Embryonic facial prominence (tissue), 1 donor: Measurements from ENCODE around the gene PLPP4.

ENCODE experiments used
- DNase-seq: peaks from one replicate; pipeline ENCODE4 v3.0.0-alpha.2; 2016; ENCODE audit errors: extremely low spot score

The PLPP4 gene

DNA sequence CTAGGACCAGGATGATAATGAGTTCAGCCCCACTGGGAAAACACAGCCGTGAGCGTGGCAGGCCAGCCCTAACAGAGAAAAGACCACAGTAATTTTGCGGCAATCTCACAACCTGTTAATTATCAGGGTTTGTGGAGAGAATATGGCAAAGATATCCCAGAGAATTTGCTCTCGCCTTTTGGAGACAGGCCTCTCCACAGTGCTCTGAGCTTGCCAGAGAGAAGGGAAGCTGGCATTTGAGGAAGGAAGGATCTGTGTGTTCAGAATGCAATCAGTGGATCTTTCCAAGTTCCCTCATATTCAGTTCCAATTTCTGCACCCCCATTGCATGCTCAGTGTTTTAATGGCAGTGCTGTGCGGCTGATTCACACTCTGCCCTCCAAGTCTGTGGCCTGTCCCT, 60.2 kb downstream of the PLPP4 start:
- DNase-seq: no peak

DNA sequence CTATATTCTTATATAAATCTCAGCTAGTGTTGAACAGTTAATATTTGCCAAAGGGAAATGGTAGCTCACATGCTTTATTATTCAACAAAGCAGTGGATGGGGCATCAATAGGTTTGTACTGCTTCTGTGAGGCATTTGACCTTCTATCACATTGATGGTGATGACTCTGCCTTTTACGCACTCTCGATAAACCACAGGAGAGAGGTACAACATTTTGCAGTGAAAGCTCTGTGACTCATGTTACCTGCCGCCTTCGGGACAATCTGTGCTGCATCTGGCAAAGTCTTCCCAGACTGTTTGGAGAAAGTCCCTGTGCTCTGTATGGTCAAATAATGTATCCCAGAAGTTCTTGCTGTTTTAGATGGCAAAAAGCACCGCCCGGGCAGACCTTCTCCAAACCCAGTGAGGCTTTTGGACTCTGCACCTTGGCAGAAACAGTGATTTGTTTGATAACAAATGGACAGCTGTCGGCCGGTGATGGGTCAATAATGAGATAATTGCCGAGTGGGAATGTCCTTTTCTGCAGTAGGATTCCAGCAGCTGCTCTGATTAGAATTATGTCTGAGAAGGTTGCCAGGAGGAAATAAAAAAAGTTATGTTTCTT, 61.0 kb downstream of the PLPP4 start:
- no peak for DNase-seq

DNA sequence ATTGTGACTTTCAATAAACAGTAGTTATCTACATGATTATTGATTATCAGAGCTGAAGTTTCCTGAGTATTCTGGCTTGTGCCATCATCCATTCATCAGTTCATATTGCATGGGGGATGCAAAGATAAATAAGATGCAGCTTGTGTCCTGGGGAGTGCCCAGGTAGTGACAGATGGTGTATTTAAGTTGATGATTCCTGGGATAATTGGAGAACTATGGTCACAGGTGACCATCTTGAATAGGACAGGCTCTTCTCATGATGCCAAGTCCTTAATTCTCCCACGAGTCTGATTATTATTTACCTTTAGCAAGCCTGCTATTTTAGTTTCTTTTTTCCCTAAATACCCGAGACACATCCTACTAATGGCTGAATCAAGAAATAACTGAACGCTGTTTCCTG, 64.9 kb downstream of the PLPP4 start:
- no peak for DNase-seq

DNA sequence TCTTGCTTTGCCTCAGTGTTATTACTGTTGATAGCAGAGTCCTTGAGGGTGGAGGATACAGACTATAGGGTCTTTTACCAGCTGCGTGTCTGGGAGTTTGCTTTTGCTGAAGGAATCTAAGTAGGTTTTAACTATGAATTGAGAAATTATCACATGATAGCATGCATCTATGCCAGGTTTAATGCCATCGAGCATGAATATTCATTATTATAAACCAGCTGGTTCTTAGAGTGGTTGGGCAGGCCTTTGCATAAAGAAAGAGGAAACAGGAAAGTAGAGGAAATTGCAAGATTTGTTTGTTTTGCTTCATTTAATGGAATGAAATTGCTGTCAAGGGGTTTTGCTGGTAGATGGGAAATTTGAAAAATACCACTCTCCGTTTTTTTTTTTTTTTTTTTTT, 70.7 kb downstream of the PLPP4 start:
- no peak for DNase-seq

DNA sequence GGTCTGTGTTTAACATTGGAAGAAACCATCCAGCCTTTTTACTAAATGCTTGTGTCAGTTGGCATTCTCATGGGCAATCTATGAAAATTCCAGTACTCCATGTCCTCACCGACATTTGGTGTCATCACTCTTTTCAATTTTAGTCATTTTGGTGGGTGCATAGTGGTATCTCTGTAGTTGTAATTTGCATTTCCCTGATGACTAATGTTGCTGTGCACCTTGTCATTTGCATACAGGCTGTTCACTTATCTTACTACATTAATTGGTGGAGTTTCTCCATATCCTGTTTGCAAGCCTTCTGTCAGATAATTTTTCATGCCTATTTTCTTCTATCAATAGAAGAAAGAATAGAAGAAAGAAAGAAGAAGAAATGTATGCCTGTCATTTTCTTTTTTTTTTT, 73.7 kb downstream of the PLPP4 start:
- no peak for DNase-seq

DNA sequence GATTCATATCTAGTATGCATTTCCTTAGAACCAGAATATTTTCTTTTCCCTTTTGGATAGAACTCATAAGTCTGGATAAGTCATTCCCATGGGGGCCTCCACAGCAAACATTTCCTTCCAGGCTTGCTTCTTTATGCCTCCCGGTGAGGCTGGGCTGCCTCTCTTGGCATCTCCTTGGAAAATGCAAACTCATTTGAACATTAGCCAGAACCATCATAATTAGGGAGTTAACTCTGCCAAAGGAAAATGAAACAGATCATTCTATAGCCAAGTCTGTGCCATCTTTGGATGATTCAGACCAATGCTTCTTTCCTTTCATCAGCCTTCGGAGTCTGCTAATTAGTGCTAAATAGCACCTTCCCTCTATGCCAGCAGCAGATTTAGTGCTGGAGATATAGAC, 81.1 kb downstream of the PLPP4 start:
- no peak for DNase-seq

DNA sequence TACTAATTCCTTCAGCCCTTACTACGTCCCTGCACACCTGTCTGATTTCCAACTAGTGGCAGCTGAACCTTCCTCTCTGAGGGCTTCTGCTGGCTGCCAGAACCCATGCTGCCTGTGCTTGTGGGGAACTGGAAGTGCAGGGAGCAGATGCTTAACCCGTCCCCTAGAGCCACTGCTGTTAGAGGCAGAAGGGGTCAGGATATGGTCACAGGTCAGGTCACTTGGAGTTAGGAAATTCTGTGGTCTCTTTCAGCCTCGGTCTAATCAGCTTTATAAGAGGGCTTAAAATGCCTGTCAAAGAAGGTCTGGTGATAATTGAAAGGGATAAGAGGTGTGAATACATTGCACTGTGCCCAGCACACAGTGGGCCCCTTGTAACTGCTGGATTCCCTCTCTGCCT, 82.0 kb downstream of the PLPP4 start:
- no peak for DNase-seq

DNA sequence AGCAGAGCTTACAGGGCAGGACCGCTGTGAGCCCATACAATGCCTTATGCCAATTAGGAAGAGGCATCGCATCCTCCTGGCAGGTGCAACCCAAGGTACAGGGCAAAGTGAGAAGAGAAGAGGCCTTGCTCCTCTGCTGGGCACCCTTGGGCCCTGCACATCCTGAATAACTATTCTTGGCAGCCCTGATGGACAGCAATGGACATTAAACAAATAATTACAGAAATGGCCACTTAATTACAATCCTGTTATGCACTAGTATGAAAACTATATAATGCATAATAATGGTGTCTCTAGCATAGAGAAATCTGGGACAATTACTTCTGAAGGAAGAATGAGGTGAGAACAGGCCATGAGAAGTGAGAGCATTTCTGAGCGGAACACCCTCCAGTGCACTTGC, 83.5 kb downstream of the PLPP4 start:
- no peak for DNase-seq

DNA sequence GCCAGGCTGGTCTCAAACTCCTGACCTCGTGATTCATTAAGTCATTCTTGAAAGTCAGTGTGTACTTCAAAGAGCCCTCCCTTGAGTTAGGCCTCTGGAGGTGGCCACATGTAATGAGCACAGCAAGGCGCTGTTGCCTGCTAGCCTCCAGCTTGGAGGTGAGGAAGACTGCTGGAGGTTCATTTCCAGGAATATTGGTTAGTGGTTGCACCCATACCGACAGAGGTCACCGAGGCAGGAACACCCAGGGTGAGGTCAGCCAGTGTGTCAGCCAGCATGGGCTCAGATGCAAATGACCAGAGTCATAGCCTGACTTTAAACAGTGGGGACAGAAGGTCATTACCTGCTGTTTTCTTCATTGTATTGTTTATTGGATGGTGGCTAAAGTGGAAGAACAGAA, 85.0 kb downstream of the PLPP4 start:
- no peak for DNase-seq

DNA sequence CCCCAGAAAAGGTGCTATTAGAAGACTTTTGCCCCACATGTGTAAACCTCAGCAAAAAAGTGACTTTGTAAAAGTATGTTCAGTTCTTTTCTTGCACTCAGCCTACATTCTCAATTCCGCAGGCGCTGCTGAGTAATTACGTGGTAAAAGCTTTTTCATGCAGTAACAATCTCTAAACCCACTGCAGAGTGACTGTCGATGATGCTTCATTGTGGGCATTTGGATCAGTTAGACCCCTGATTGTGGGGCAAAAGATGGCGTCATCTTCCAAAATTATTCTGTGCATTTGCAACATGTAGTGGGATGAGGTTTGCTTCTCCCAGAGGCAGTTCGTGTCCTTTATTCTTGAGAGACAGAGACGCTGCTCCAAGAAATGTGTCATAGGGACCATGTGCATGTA, 85.6 kb downstream of the PLPP4 start:
- DNase-seq: no peak

DNA sequence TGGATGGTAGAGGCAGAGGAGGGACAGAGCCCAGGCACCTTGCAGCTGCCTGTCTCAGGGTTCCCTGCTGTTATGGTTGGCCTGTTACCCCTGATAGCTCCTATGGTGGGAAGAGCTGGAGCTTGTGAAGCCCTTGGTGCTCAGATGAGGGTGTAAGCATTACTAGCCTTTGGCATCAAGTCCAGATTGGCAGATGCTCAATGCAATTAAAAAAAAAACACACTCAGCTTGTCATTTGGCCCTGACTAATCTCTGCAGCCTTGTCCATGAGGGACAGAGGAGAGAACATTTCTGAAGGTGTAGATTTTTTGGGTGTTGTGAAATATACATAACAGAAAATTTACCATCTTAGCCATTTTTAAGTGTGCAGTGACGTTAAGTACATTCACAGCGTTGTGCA, 86.3 kb downstream of the PLPP4 start:
- no peak for DNase-seq

DNA sequence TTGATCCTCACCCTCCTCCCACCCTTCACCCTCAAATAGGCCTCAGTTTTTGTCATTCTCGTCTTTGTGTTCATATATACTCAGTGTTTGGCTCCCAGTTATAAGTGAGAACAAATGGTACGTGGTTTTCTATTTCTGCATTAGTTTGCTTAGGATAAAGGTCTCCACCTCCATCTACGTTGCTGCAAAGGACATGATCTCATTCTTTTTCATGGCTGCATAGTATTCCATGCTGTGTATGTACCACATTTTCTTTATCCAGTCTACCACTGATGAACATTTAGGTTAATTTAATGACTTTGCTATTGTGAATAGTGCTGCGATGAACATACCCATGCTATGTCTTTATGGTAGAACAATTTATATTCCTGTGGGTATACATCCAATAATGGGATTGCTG, 91.2 kb downstream of the PLPP4 start:
- no peak for DNase-seq

DNA sequence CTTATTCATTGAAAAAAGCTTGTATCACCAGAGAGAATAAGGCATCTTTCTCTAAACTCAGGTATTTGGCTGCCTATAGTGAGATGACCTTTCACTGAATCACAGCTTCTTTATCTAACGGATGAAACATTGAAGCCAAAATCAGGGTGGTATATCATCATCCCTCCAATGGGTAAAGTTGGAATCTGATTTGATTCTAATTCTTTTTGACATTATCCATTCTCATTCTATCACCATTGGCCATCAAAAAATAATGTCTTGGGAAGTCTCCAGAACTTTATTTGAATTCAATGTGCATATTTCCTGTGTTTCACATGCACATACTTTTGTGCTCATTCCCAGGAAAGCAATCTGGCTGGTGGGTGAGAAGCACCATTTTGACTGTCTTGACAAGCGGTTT, 95.2 kb downstream of the PLPP4 start:
- DNase-seq: no peak

DNA sequence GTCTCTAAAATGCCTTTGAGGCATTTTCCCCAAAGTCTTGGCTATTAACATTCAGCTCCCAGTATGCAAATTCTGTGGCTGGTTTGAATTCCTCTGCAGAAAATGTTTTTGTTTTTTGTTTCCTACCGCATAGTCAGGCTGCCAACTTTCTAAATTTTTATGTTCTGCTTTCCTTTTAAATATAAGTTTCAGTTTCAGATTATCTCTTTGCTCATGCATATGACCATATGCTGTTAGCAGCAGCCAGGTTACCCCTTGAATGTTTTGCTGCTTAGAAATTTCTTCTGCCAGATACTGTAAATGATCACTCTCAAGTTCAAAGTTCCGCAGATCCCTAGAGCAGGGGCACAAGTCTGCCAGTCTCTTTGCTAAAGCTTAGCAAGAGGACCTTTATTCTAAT, 96.9 kb downstream of the PLPP4 start:
- DNase-seq: no peak

DNA sequence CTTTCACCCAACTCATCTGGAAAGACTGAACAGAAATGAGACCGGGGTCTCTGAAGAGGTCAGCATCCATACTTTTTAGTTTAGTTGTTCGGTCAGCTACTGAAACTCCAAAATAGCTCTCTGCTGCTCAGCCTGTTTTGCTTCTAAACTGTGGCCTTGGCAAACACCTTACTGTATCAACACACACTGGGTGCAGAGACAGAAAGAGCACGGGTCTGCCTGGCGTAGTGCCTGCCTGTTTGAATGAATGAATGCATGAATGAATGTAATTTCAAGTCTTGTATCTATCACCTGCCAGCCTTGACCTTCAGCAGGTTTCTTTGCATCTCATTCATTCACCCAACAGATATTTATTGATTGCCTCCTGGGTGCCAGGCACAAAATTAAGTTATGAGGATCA, 98.4 kb downstream of the PLPP4 start:
- DNase-seq: no peak

DNA sequence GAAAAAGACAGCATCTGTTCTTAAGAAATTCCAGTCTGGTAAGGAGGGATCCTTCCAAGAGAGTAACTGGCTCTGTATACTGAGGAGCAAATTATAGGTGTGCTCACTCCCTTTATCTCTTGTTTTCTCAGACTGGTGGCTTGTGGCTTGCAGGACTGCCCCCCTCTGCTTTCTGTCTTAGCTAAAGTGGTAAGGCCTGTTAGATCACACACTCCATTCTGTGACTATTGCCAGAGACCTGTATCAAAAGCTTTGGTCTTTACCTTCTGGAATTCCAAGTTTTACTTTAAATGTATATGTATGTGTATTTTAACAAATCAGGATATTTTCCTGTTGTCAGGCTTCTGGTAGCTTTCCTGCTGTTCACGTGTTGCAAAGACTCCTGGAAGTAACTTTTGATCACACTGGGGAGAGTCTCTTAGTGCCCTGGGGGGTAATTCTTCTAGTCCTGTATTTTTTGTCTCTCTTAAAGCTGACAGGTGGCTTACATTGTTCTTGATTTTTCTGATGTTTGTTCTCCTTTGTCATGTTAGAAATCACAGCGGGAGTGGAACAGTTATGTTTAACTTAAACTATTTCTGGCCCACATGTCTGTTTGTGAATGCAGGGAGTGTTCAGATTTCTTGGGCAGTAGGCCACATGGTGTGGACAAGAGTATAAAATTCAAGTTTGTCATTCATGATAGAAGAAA, 99.0 kb downstream of the PLPP4 start:
- no peak for DNase-seq

DNA sequence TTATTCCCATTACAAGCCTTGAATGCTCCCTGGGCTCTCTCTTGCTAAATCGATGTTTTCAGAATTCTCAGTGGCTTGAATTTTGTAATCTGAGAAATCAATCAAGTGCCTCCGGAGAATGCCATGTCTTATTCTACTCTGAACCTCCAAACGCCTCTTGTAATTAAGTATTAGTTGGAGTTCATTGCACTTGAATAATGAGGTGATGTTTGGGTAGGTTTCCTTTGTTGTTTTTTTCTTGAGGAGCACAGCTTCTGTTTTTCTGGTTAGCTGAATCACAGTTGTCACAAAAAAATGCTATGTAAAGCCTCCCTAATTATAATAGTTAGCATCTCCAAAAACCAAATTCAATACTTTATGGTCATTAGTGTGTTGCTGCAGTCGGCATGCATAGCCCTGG, 100.3 kb downstream of the PLPP4 start:
- DNase-seq: no peak

DNA sequence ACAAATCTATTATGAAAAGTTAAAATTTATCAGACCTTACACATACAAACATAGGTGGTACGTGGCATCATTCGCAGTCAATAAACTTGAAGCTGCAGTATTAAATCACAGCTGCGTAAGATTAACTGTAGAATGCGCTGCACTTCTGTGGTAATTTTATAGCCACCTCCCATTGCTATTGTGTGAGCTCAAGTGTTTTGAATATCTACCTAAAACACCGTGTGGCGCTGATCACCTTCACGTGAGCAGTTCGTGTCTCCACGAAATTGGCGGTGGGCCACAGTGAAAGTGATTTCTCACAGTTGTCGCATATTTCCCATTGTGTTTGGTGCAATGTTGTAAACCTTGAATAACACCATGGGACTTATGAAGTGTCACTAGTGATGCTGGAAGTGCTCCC, 102.8 kb downstream of the PLPP4 start:
- DNase-seq: no peak

DNA sequence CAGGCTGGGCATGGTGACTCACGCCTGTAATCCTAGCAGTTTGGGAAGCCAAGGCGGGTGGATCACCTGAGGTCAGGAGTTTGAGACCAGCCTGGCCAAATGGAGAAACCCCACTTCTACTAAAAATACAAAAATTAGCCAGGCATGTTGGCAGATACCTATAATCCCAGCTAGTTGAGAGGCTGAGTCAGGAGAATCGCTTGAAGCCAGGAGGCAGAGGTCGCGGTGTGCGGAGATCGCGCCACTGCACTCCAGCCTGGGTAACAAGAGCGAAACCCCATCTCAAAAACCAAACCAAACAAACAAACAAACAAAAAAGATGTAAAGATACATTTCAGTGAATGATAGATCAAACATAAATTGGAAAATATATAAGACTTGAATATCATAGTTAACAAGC, 105.9 kb downstream of the PLPP4 start:
- DNase-seq: no peak

DNA sequence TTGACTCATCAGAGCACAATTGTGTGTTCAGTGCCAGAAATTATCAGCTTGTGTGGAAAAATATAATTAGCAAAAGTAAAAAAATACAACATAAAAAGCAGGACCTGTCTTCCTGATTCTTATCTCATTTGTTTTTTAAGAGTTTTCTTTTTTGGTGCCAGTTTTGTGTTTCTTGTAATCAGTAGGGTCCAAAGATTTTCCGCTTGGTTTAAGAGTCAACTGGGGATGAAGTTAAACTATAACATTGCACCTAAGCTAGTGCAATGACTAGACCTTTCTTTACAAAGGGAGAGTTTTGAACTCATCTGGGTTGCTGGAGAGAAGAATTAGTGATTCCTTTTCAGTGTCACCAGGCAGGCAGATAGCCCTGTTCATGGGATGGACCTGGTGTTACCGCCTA, 113.4 kb downstream of the PLPP4 start:
- no peak for DNase-seq

DNA sequence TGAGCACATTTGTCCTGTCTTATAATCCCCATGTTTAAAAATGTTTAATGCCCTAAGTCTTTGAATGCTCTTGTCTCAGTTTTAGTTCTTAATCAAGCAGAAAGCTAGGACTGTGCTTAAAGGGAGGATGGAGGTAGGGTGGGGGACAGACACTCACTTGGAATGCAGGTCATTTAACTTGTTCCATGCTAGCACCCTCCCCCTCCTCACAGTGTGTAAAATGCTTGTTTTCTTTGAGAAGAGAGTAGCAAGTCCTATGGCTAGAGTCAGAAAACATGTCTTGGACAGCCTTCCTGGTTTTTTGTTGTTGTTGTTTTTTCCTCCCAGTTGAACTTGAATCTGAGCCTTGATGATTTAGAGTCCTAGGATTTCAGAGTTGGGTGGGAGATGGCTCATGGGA, 114.2 kb downstream of the PLPP4 start:
- no peak for DNase-seq

DNA sequence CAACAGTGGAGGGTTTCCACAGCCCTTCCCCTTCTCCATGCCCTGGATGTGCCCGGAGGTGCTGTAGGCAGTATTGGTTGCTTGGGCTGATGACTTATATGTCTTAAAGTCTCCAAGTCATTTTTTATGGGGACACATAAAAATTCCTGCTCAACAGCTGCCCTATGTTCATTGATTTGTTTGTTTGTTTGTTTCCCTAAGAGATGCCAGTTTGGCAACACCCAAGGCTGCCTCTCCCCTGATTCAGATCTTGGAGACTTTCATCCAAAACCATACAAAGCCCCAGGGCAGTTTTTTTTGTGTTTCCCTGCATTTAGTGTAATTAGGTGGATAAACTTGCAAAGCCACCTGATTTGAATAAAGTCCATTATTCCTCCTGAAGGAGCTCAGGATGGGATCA, 115.3 kb downstream of the PLPP4 start:
- no peak for DNase-seq

DNA sequence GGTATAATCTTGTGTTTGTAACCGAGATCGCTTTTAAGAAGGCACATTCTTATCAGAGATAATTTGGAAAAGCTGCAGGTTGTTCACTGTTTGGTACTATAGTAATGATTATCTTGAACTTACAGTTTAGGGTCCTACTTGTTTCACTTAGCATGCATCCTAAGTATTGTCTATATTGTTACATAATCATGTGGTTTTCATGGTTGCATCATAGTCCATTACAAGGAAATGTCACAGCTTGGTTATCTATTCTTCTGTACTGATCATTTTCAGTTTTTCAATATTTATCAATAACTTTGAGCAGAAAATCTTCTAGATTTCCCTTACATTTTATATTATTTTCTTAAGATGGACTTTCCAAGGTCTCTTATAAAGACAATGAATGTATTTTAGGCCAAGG, 116.3 kb downstream of the PLPP4 start:
- no peak for DNase-seq

DNA sequence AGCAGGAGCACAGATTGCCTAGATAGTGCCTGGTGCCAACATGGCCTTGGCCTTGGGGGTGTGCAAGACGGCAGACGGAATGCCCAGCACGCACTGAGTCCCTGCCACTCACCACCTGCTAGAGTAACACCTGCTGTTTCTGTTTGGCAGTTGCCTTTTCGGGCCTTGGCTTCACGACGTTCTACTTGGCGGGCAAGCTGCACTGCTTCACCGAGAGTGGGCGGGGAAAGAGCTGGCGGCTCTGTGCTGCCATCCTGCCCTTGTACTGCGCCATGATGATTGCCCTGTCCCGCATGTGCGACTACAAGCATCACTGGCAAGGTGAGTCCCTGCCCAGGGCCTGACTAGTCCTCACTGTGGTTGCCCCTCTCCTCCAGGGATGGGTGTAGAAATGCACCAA, 118.0 kb downstream of the PLPP4 start:
- no peak for DNase-seq
